ENCODE data around the gene IMPACT. TPM values are rescaled to one million over a fixed set of nuclear protein-coding genes. Genes with fewer than 3 reads are reported as not detected.

IMPACT gene
- total and polyA plus RNA-seq, 2 donors (not counting 1 experiment from before 2014, with no cell fraction given): 5.0 to 11.1 TPM

GRCh38 chr18:24420551-24420950 lies 5.9 kb upstream of the IMPACT start:
- Histone ChIP-seq H3K36me3 (replicated peaks in 1 of 2; ENCODE audit: control extremely low read depth in 1 of 2, control insufficient read depth in 1 of 2, extremely low read depth in 1 of 2, insufficient read depth in 2 of 2, low read length in 1 of 2) (no peaks in the 10 kb centered on the region), H3K4me1 (ENCODE audit: control insufficient read depth in 2 of 2, insufficient read depth in 2 of 2, low read length in 2 of 2) (no peaks in the 10 kb centered on the region), H3K9ac (ENCODE audit: low read length) (no peak overlapping the region), H3K4me2 (replicated peaks; ENCODE audit: low read depth, low read length, poor library complexity, severe bottlenecking) (no peak overlapping the region), H3K79me2 (ENCODE audit: control insufficient read depth, insufficient read depth, low read length) (no peaks in the 10 kb centered on the region), H4K20me1 (ENCODE audit: control insufficient read depth, insufficient read depth, low read length, poor library complexity, severe bottlenecking) (no peaks in the 10 kb centered on the region), H3K27me3 (replicated peaks in 1 of 4; ENCODE audit: control extremely low read depth in 1 of 4, control insufficient read depth in 3 of 4, insufficient read depth in 4 of 4, low read length in 3 of 4) (peaks cover 0 to 34% (median 12%) of the 10 kb centered on the region in 4 experiments), H3K9me3 (ENCODE audit: control extremely low read depth in 1 of 3, control insufficient read depth in 2 of 3, insufficient read depth in 1 of 3, low read length in 2 of 3) (peaks cover 0 to 2% (median 1%) of the 10 kb centered on the region in 3 donors), H3K27ac (ENCODE audit: low read length in 2 of 2) (no peak overlapping the region), H3K4me3 (ENCODE audit: control extremely low read depth in 1 of 5, extremely low read depth in 1 of 5, insufficient read depth in 1 of 5, low read depth in 2 of 5, low read length in 4 of 5) (no peak overlapping the region), H2AFZ (ENCODE audit: insufficient read depth, low read depth, low read length, poor library complexity, severe bottlenecking) (no peak overlapping the region)
- Mint-ChIP-seq H3K9me3 (ENCODE audit: insufficient read depth) (peaks cover 3% of the 10 kb centered on the region), H3K27ac (no peak overlapping the region), H3K4me3 (no peak overlapping the region), H3K4me1 (peaks cover under 1% of the 10 kb centered on the region), H3K27me3 (peaks cover 57% of the 10 kb centered on the region)
- ChIA-PET CTCF (interaction anchor here (1.4 kb wide), 1 partner anchor 8 kb away, joined by 3 read pairs; no protein-coding TSS in a partner anchor), POLR2A (no interaction called here)
- no peak for ATAC-seq (ENCODE audit: low read depth)
- DNase-seq: no peak
- TF ChIP-seq, protein P1, sequence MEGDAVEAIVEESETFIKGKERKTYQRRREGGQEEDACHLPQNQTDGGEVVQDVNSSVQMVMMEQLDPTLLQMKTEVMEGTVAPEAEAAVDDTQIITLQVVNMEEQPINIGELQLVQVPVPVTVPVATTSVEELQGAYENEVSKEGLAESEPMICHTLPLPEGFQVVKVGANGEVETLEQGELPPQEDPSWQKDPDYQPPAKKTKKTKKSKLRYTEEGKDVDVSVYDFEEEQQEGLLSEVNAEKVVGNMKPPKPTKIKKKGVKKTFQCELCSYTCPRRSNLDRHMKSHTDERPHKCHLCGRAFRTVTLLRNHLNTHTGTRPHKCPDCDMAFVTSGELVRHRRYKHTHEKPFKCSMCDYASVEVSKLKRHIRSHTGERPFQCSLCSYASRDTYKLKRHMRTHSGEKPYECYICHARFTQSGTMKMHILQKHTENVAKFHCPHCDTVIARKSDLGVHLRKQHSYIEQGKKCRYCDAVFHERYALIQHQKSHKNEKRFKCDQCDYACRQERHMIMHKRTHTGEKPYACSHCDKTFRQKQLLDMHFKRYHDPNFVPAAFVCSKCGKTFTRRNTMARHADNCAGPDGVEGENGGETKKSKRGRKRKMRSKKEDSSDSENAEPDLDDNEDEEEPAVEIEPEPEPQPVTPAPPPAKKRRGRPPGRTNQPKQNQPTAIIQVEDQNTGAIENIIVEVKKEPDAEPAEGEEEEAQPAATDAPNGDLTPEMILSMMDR (IDR thresholded peaks at IDR 0.05): no peak
- no peak for TF ChIP-seq EZH2 (IDR thresholded peaks at IDR 0.05; ENCODE audit: borderline replicate concordance, insufficient read depth, low read depth, low read length, poor library complexity, severe bottlenecking)
- 100% methylated on average over 2 of the region's 4 CpGs for WGBS (ENCODE audit: insufficient coverage)
- intact Hi-C loops (cut with micrococcal nuclease): loop anchor here (10.0 kb wide), 1 partner anchor 446 kb away; no protein-coding TSS in a partner anchor

- H3K4me3 Mint-ChIP-seq: no peak overlapping the region
- ATAC-seq (ENCODE audit: low read depth): no peak
- Histone ChIP-seq H2AFZ (ENCODE audit: insufficient read depth, low read depth, low read length, poor library complexity, severe bottlenecking) (no peak overlapping the region), H3K79me2 (ENCODE audit: control insufficient read depth, insufficient read depth, low read length) (no peaks in the 10 kb centered on the region), H3K9me3 (ENCODE audit: control extremely low read depth in 1 of 3, control insufficient read depth in 2 of 3, insufficient read depth in 1 of 3, low read length in 2 of 3) (peaks cover 1 to 5% (median 2%) of the 10 kb centered on the region in 3 donors), H3K9ac (ENCODE audit: low read length) (no peak overlapping the region), H3K4me3 (ENCODE audit: control extremely low read depth in 1 of 5, extremely low read depth in 1 of 5, insufficient read depth in 1 of 5, low read depth in 2 of 5, low read length in 4 of 5) (no peak overlapping the region), H3K36me3 (replicated peaks in 1 of 2; ENCODE audit: control extremely low read depth in 1 of 2, control insufficient read depth in 1 of 2, extremely low read depth in 1 of 2, insufficient read depth in 2 of 2, low read length in 1 of 2) (no peaks in the 10 kb centered on the region), H3K4me1 (ENCODE audit: control insufficient read depth in 2 of 2, insufficient read depth in 2 of 2, low read length in 2 of 2) (peaks cover 4 to 6% of the 10 kb centered on the region in 2 donors), H3K27me3 (replicated peaks in 1 of 4; ENCODE audit: control extremely low read depth in 1 of 4, control insufficient read depth in 3 of 4, insufficient read depth in 4 of 4, low read length in 3 of 4) (peaks cover 0 to 34% (median 12%) of the 10 kb centered on the region in 4 experiments), H3K4me2 (replicated peaks; ENCODE audit: low read depth, low read length, poor library complexity, severe bottlenecking) (no peak overlapping the region), H4K20me1 (ENCODE audit: control insufficient read depth, insufficient read depth, low read length, poor library complexity, severe bottlenecking) (no peaks in the 10 kb centered on the region), H3K27ac (ENCODE audit: low read length in 2 of 2) (no peak overlapping the region)
- CTCF ChIA-PET: interaction anchor here (0.8 kb wide), 1 partner anchor 67 kb away, joined by 4 read pairs; no protein-coding TSS in a partner anchor
- TF ChIP-seq, protein P1 (IDR thresholded peaks at IDR 0.05): no peak
- no peak for TF ChIP-seq EZH2 (IDR thresholded peaks at IDR 0.05; ENCODE audit: borderline replicate concordance, insufficient read depth, low read depth, low read length, poor library complexity, severe bottlenecking)
- intact Hi-C loops (cut with micrococcal nuclease): loop anchor here (10.0 kb wide), 1 partner anchor 447 kb away; no protein-coding TSS in a partner anchor
- 83% methylated on average over 1 of the region's 1 CpG for WGBS (ENCODE audit: insufficient coverage)
- POLR2A ChIA-PET: no interaction called here
- peaks cover 53% of the 10 kb centered on the region for H3K27me3 Mint-ChIP-seq
- DNase-seq: no peak
- H3K27ac Mint-ChIP-seq: no peak overlapping the region
- peaks cover 3% of the 10 kb centered on the region for H3K9me3 Mint-ChIP-seq (ENCODE audit: insufficient read depth)
- peaks cover 8% of the 10 kb centered on the region for H3K4me1 Mint-ChIP-seq
Measured at GRCh38 chr18:24421831-24422230, 4.6 kb upstream of the IMPACT start.
